Astrocyte of the cerebellum (primary cell): ENCODE results near the gene HOXB8.

ENCODE experiments used
- DNase-seq: peaks from one replicate; pipeline ENCODE4 v3.0.0-alpha.2; 2011; ENCODE audit warnings: low read depth
- H3K4me3 ChIP-seq: 2 replicates; pipeline ENCODE4 v1.5.1; 2011; ENCODE audit warnings: mild to moderate bottlenecking, low read depth, low read length, moderate library complexity
- CTCF ChIP-seq: IDR thresholded peaks from 2 replicates; pipeline ENCODE4 v1.5.1; 2012; ENCODE audit warnings: low read length, low read depth, moderate library complexity, mild to moderate bottlenecking; ENCODE audit errors: missing control alignments
- in situ Hi-C: cut with HindIII; loops from 2 replicates; pipeline ENCODE4 v1.10.0; 2017; ENCODE audit warnings: low sequenced_read_pairs

The HOXB8 gene

GRCh38 chr17:48586355-48587258 is 28.5 kb downstream of the HOXB8 start:
- in situ Hi-C loops: no loop called here
- no peak for TF ChIP-seq CTCF
- H3K4me3 ChIP-seq: peak overlapping the region; percentile 50
- DNase-seq: no peak

- no peak for DNase-seq
- in situ Hi-C loops: no loop called here
- no peak for TF ChIP-seq CTCF
- peak overlapping the region; percentile 50 for H3K4me3 ChIP-seq
Measured at GRCh38 chr17:48584223-48584741, 30.8 kb downstream of the HOXB8 start.

- no peak for TF ChIP-seq CTCF
- no peak for DNase-seq
- in situ Hi-C loops: no loop called here
- no peak overlapping the region for H3K4me3 ChIP-seq
Measured at GRCh38 chr17:48583708-48584222, 31.3 kb downstream of the HOXB8 start.

GRCh38 chr17:48582750-48583069 is 32.4 kb downstream of the HOXB8 start:
- no peak for TF ChIP-seq CTCF
- H3K4me3 ChIP-seq: peak overlapping the region; percentile 82
- DNase-seq: no peak
- in situ Hi-C loops: no loop called here

GRCh38 chr17:48579760-48580554 is 35.1 kb downstream of the HOXB8 start:
- TF ChIP-seq CTCF: no peak
- in situ Hi-C loops: no loop called here
- H3K4me3 ChIP-seq: peak overlapping the region; percentile 82
- DNase-seq: no peak

GRCh38 chr17:48579471-48579759 is 35.7 kb downstream of the HOXB8 start:
- in situ Hi-C loops: no loop called here
- peak overlapping the region; percentile 82 for H3K4me3 ChIP-seq
- no peak for DNase-seq
- TF ChIP-seq CTCF: no peak
